ENCODE measurements around the gene UCN. TPM values are rescaled to one million over a fixed set of nuclear protein-coding genes. Genes with fewer than 3 reads are reported as not detected.
"Not testable (repeated sequence)": the region's sequence is repeated elsewhere in the genome, so short reads cannot be mapped to it uniquely, and the experiment has no call there.

Gene UCN
- 2.5 and 7.1 TPM in 2 replicates for total RNA-seq (2014; rRNA removed; shearing (Covaris generic); ENCODE audit: low replicate concordance)

- no peak within 1 kb of the TSS for H3K9ac ChIP-seq (ENCODE audit: low read length)
- no peaks in the 10 kb centered on the region for H3K9me3 ChIP-seq (ENCODE audit: low read length)
- H3K27me3 ChIP-seq (ENCODE audit: low read length) = no peaks in the 10 kb centered on the region
- no peaks in the 10 kb centered on the region for H3K79me2 ChIP-seq (ENCODE audit: low read length)
- H2AFZ ChIP-seq (ENCODE audit: low read length) = no peak within 1 kb of the TSS
- H3K36me3 ChIP-seq (ENCODE audit: insufficient read depth, low read length) = no peaks in the 10 kb centered on the region
- no peaks in the 10 kb centered on the region for H3K9me2 ChIP-seq (replicated peaks; ENCODE audit: insufficient read depth, low read length)
- no peaks in the 10 kb centered on the region for H4K20me1 ChIP-seq (ENCODE audit: insufficient read depth, low read depth, low read length)
- no peak within 1 kb of the TSS for H3K4me2 ChIP-seq (ENCODE audit: low read depth, low read length, poor library complexity, severe bottlenecking)
- no peak within 1 kb of the TSS for H3K27ac ChIP-seq (ENCODE audit: low read length)
- H3K4me3 ChIP-seq (ENCODE audit: low read length) = no peak within 1 kb of the TSS
- no peak for DNase-seq
- H3K4me1 ChIP-seq (ENCODE audit: low read length) = peaks cover 7% of the 10 kb centered on the region
Measured at GRCh38 chr2:27308359-27308881, at the start of gene UCN. Gene UCN (minus strand): TSS chr2:27308445. CDS start chr2:27307895, 550 bp downstream.

GRCh38 chr2:27356382-27357181 is 48.3 kb upstream of the UCN start, which contains the start of gene GTF3C2:
Gene GTF3C2 (minus strand): TSS chr2:27356764. CDS start chr2:27343554, 13,210 bp downstream.
- Histone ChIP-seq H3K4me3 (ENCODE audit: low read length) (peak within 1 kb of the TSS; percentile 89), H3K9me3 (ENCODE audit: low read length) (no peaks in the 10 kb centered on the region), H3K36me3 (ENCODE audit: insufficient read depth, low read length) (peaks cover 9% of the 10 kb centered on the region), H3K27me3 (ENCODE audit: low read length) (no peaks in the 10 kb centered on the region), H2AFZ (ENCODE audit: low read length) (peak within 1 kb of the TSS; percentile 80; the same call in 1 of the 2 replicates), H3K4me2 (ENCODE audit: low read depth, low read length, poor library complexity, severe bottlenecking) (peak within 1 kb of the TSS; percentile 99), H3K4me1 (ENCODE audit: low read length) (peaks cover 41% of the 10 kb centered on the region), H3K9me2 (replicated peaks; ENCODE audit: insufficient read depth, low read length) (no peaks in the 10 kb centered on the region), H3K27ac (ENCODE audit: low read length) (peak within 1 kb of the TSS; percentile 78), H4K20me1 (ENCODE audit: insufficient read depth, low read depth, low read length) (no peaks in the 10 kb centered on the region), H3K9ac (ENCODE audit: low read length) (peak within 1 kb of the TSS; percentile 89), H3K79me2 (ENCODE audit: low read length) (peaks cover 66% of the 10 kb centered on the region)
- DNase-seq = peak; percentile 98

- peaks cover 71% of the 10 kb centered on the region for H3K79me2 ChIP-seq (ENCODE audit: low read length)
- H3K36me3 ChIP-seq (ENCODE audit: insufficient read depth, low read length) = peaks cover 9% of the 10 kb centered on the region
- peak overlapping the region; percentile 99 for H3K4me2 ChIP-seq (ENCODE audit: low read depth, low read length, poor library complexity, severe bottlenecking)
- H4K20me1 ChIP-seq (ENCODE audit: insufficient read depth, low read depth, low read length) = no peaks in the 10 kb centered on the region
- no peaks in the 10 kb centered on the region for H3K9me3 ChIP-seq (ENCODE audit: low read length)
- peak overlapping the region; percentile 78 for H3K27ac ChIP-seq (ENCODE audit: low read length)
- no peaks in the 10 kb centered on the region for H3K9me2 ChIP-seq (replicated peaks; ENCODE audit: insufficient read depth, low read length)
- peaks cover 45% of the 10 kb centered on the region for H3K4me1 ChIP-seq (ENCODE audit: low read length)
- peak; percentile 89 for DNase-seq
- H3K9ac ChIP-seq (ENCODE audit: low read length) = peak overlapping the region; percentile 89
- peak overlapping the region; percentile 89 for H3K4me3 ChIP-seq (ENCODE audit: low read length)
- no peaks in the 10 kb centered on the region for H3K27me3 ChIP-seq (ENCODE audit: low read length)
- H2AFZ ChIP-seq (ENCODE audit: low read length) = peak overlapping the region; percentile 39; the same call in 1 of the 2 replicates
Measured at GRCh38 chr2:27356056-27356381, 47.8 kb upstream of the UCN start.

GRCh38 chr2:27354597-27354927 is 46.3 kb upstream of the UCN start:
- Histone ChIP-seq H3K9me3 (ENCODE audit: low read length) (no peaks in the 10 kb centered on the region), H3K27me3 (ENCODE audit: low read length) (no peaks in the 10 kb centered on the region), H4K20me1 (ENCODE audit: insufficient read depth, low read depth, low read length) (no peaks in the 10 kb centered on the region), H3K9ac (ENCODE audit: low read length) (no peak overlapping the region), H2AFZ (ENCODE audit: low read length) (no peak overlapping the region), H3K9me2 (replicated peaks; ENCODE audit: insufficient read depth, low read length) (no peaks in the 10 kb centered on the region), H3K36me3 (ENCODE audit: insufficient read depth, low read length) (peaks cover 9% of the 10 kb centered on the region), H3K27ac (ENCODE audit: low read length) (no peak overlapping the region), H3K79me2 (ENCODE audit: low read length) (peaks cover 86% of the 10 kb centered on the region), H3K4me1 (ENCODE audit: low read length) (peaks cover 59% of the 10 kb centered on the region), H3K4me3 (ENCODE audit: low read length) (no peak overlapping the region), H3K4me2 (ENCODE audit: low read depth, low read length, poor library complexity, severe bottlenecking) (peak overlapping the region; percentile 99)
- DNase-seq = no peak

GRCh38 chr2:27353762-27354596 is 45.7 kb upstream of the UCN start:
- H2AFZ ChIP-seq (ENCODE audit: low read length) = no peak overlapping the region
- no peaks in the 10 kb centered on the region for H3K9me2 ChIP-seq (replicated peaks; ENCODE audit: insufficient read depth, low read length)
- H4K20me1 ChIP-seq (ENCODE audit: insufficient read depth, low read depth, low read length) = no peaks in the 10 kb centered on the region
- H3K4me3 ChIP-seq (ENCODE audit: low read length) = no peak overlapping the region
- H3K36me3 ChIP-seq (ENCODE audit: insufficient read depth, low read length) = peaks cover 9% of the 10 kb centered on the region
- H3K79me2 ChIP-seq (ENCODE audit: low read length) = peaks cover 91% of the 10 kb centered on the region
- H3K9ac ChIP-seq (ENCODE audit: low read length) = no peak overlapping the region
- peaks cover 59% of the 10 kb centered on the region for H3K4me1 ChIP-seq (ENCODE audit: low read length)
- no peaks in the 10 kb centered on the region for H3K9me3 ChIP-seq (ENCODE audit: low read length)
- H3K27me3 ChIP-seq (ENCODE audit: low read length) = no peaks in the 10 kb centered on the region
- DNase-seq = no peak
- H3K4me2 ChIP-seq (ENCODE audit: low read depth, low read length, poor library complexity, severe bottlenecking) = peak overlapping the region; percentile 99
- H3K27ac ChIP-seq (ENCODE audit: low read length) = no peak overlapping the region; the same call in 1 of the 2 replicates

GRCh38 chr2:27353386-27353761 is 45.1 kb upstream of the UCN start:
- H3K4me3 ChIP-seq (ENCODE audit: low read length); H3K27ac ChIP-seq (ENCODE audit: low read length); H3K9ac ChIP-seq (ENCODE audit: low read length); H4K20me1 ChIP-seq (ENCODE audit: insufficient read depth, low read depth, low read length); DNase-seq; H3K36me3 ChIP-seq (ENCODE audit: insufficient read depth, low read length); H3K9me2 ChIP-seq (replicated peaks; ENCODE audit: insufficient read depth, low read length); H3K27me3 ChIP-seq (ENCODE audit: low read length); H2AFZ ChIP-seq (ENCODE audit: low read length); H3K9me3 ChIP-seq (ENCODE audit: low read length); H3K4me2 ChIP-seq (ENCODE audit: low read depth, low read length, poor library complexity, severe bottlenecking): not testable (repeated sequence)
- Histone ChIP-seq H3K4me1 (ENCODE audit: low read length) (peaks cover 59% of the 10 kb centered on the region), H3K79me2 (ENCODE audit: low read length) (peaks cover 91% of the 10 kb centered on the region)

DNA sequence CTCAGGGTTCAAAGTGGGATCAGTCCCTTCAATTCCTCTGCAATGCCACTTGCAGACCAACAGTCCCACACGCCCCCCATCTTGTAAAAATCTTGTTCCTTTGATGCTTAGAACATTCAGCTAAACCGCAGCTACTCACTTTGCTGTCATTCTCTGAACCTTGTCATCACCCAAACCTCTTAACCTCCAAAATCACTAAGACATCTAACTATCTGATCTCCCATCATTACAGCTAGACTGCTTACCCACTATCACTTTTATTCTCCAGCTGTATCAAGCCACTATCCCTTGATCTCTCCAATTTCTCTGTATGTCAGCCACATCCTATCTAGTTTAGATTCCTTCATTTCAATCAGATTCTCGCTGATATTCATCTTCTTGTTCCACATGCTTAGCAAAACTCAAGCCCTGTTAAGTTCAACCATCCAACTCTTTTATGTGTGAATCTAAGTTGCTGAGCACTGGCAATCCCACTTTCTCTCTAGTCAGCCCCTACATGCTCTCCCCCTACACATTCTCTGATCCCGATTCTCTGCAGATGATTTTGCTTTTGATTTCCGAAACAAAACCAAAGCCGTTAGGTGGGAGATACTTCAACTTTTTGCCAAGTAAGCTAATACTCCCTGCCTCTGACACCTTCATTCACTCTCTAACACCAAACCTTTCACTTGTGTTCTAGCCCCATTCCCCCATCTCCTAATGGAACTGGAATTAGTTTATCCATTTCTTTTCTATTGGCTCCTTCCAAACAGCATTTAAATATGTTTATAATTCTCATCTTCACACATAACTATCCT is 43.8 kb upstream of the UCN start:
- H3K36me3 ChIP-seq (ENCODE audit: insufficient read depth, low read length) = no peaks in the 10 kb centered on the region; the same call in none of the 2 replicates
- H3K27ac ChIP-seq (ENCODE audit: low read length) = peak overlapping the region; percentile 45
- no peaks in the 10 kb centered on the region for H3K9me3 ChIP-seq (ENCODE audit: low read length)
- no peaks in the 10 kb centered on the region for H3K27me3 ChIP-seq (ENCODE audit: low read length)
- DNase-seq = no peak
- no peak overlapping the region for H2AFZ ChIP-seq (ENCODE audit: low read length)
- peaks cover 51% of the 10 kb centered on the region for H3K4me1 ChIP-seq (ENCODE audit: low read length)
- peak overlapping the region; percentile 11 for H3K4me2 ChIP-seq (ENCODE audit: low read depth, low read length, poor library complexity, severe bottlenecking)
- H4K20me1 ChIP-seq (ENCODE audit: insufficient read depth, low read depth, low read length) = no peaks in the 10 kb centered on the region; the same call in 1 of the 2 replicates
- no peaks in the 10 kb centered on the region for H3K9me2 ChIP-seq (replicated peaks; ENCODE audit: insufficient read depth, low read length)
- peak overlapping the region; percentile 39 for H3K9ac ChIP-seq (ENCODE audit: low read length)
- H3K79me2 ChIP-seq (ENCODE audit: low read length) = peaks cover 91% of the 10 kb centered on the region
- no peak overlapping the region for H3K4me3 ChIP-seq (ENCODE audit: low read length)

All from Karpas-422 (cell line).